ENCODE measurements around the gene GDI1. TPM values are rescaled to one million over a fixed set of nuclear protein-coding genes. Genes with fewer than 3 reads are reported as not detected.
A peak's percentile ranks its signal among the peaks of the same experiment; 100 is the strongest.

The GDI1 gene
- total and polyA plus RNA-seq, 2 donors (not counting 1 experiment from before 2014, with no cell fraction given) = 199 to 311 TPM

DNA sequence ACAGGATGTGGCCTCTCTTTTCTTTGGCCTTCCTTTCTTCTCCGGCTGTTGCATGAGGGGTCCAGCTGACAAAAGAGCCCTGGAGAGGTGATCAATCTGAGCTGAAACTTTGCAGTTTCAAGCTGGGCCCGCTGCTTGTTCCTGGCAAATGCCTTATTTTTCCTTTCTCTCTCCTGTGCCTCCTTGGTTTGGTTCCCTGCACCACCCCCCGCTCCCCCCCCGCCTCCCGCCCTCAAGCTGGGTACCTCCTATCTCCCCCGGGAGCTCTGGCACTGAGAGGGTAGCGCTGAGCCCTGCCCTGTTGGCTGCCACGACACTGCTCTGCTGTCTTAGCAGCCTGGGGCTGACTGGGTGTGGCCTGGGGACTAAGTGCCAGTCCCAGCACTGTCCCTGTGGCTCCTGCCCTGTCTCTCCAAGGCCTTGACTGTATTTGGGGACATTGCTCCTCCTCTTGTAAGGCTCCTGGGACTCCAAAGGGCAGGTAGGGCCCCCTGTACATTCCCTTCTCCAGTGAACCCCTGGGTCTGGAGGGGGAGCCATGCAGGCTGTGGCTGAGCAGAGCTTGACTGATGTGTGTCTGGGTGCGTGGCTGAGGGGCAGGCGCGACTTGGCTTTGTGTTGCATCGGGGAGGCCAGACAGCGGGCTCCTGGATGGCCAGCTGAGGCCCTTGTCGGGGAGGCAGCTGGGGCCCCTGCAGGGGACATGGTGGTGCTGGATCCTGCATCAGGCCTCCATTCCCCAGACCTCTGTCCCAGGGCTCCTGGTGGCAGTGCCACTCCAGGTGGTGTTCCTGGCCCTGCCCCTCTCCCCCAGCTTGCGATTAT is 22.2 kb downstream of the GDI1 start:
- H3K4me1 Mint-ChIP-seq = peaks cover 14% of the 10 kb centered on the region
- ATAC-seq (ENCODE audit: low read depth) (peak; percentile 20), DNase-seq (peak; percentile 23)
- H3K4me3 Mint-ChIP-seq = peak overlapping the region; percentile 85
- CTCF ChIA-PET = interaction anchor here (1.0 to 2.5 kb wide), 4 partner anchors 8 to 68 kb away, joined by 3 to 8 read pairs (median 3); partner anchors contain the start of gene SLC10A3
- no peaks in the 10 kb centered on the region for H4K20me1 ChIP-seq (ENCODE audit: control insufficient read depth, insufficient read depth, low read length, poor library complexity, severe bottlenecking)
- H3K4me2 ChIP-seq (replicated peaks; ENCODE audit: low read depth, low read length, poor library complexity, severe bottlenecking) = peak overlapping the region; percentile 85
- H3K27ac Mint-ChIP-seq = peak overlapping the region; percentile 73
- H3K36me3 ChIP-seq (replicated peaks in 1 of 2; ENCODE audit: control extremely low read depth in 1 of 2, control insufficient read depth in 1 of 2, extremely low read depth in 1 of 2, insufficient read depth in 2 of 2, low read length in 1 of 2) = peaks cover 0 to 5% of the 10 kb centered on the region in 2 experiments
- TF ChIP-seq, protein P1, sequence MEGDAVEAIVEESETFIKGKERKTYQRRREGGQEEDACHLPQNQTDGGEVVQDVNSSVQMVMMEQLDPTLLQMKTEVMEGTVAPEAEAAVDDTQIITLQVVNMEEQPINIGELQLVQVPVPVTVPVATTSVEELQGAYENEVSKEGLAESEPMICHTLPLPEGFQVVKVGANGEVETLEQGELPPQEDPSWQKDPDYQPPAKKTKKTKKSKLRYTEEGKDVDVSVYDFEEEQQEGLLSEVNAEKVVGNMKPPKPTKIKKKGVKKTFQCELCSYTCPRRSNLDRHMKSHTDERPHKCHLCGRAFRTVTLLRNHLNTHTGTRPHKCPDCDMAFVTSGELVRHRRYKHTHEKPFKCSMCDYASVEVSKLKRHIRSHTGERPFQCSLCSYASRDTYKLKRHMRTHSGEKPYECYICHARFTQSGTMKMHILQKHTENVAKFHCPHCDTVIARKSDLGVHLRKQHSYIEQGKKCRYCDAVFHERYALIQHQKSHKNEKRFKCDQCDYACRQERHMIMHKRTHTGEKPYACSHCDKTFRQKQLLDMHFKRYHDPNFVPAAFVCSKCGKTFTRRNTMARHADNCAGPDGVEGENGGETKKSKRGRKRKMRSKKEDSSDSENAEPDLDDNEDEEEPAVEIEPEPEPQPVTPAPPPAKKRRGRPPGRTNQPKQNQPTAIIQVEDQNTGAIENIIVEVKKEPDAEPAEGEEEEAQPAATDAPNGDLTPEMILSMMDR (IDR thresholded peaks at IDR 0.05) = no peak
- TF ChIP-seq EZH2 (IDR thresholded peaks at IDR 0.05; ENCODE audit: borderline replicate concordance, insufficient read depth, low read depth, low read length, poor library complexity, severe bottlenecking) = no peak
- no peaks in the 10 kb centered on the region for H3K9me3 Mint-ChIP-seq (ENCODE audit: insufficient read depth)
- peak overlapping the region; percentile 38 for H2AFZ ChIP-seq (ENCODE audit: insufficient read depth, low read depth, low read length, poor library complexity, severe bottlenecking)
- no peaks in the 10 kb centered on the region for H3K27me3 Mint-ChIP-seq
- no peaks in the 10 kb centered on the region for H3K9me3 ChIP-seq (ENCODE audit: control extremely low read depth in 1 of 3, control insufficient read depth in 2 of 3, insufficient read depth in 1 of 3, low read length in 2 of 3)
- WGBS (ENCODE audit: insufficient coverage) = 56% methylated on average over 5 of the region's 15 CpGs
- H3K4me3 ChIP-seq (ENCODE audit: control extremely low read depth in 1 of 5, extremely low read depth in 1 of 5, insufficient read depth in 1 of 5, low read depth in 2 of 5, low read length in 4 of 5) = peak overlapping the region in 4 of 5 experiments; percentile 51 to 69 (median 63)
- H3K9ac ChIP-seq (ENCODE audit: low read length) = peak overlapping the region; percentile 64
- intact Hi-C loops (cut with micrococcal nuclease) = loop anchor here (5.0 kb wide), 3 partner anchors 33 to 58 kb away; partner anchors contain the start of genes FAM3A, SLC10A3 and TAFAZZIN
- no peak overlapping the region for H3K27ac ChIP-seq (ENCODE audit: low read length in 2 of 2)
- H3K79me2 ChIP-seq (ENCODE audit: control insufficient read depth, insufficient read depth, low read length) = peaks cover 22% of the 10 kb centered on the region
- peaks cover 6 to 18% of the 10 kb centered on the region in 2 donors for H3K4me1 ChIP-seq (ENCODE audit: control insufficient read depth in 2 of 2, insufficient read depth in 2 of 2, low read length in 2 of 2)
- no peaks in the 10 kb centered on the region for H3K27me3 ChIP-seq (replicated peaks in 1 of 4; ENCODE audit: control extremely low read depth in 1 of 4, control insufficient read depth in 3 of 4, insufficient read depth in 4 of 4, low read length in 3 of 4)
- POLR2A ChIA-PET = interaction anchor here (0.6 to 2.2 kb wide), 9 partner anchors 16 to 1518 kb away, joined by 3 to 7 read pairs (median 4); partner anchors contain the start of genes LAGE3, RPL10, TAFAZZIN and UBL4A

All from B cell (primary cell).